CD4-positive, CD25-positive, alpha-beta regulatory T cell (primary cell): Measurements from ENCODE around the gene ANAPC15. TPM values are rescaled to one million over a fixed set of nuclear protein-coding genes. Genes with fewer than 3 reads are reported as not detected.

Source experiments
- ATAC-seq, 2 donors: fragments of 150-1000 bp; cut with Tn5 transposase; one replicate each; pipeline ENCODE4 v1.10.0; 2021; ENCODE audit warnings: low read depth in 2 of 2, moderate number of reproducible peaks in 2 of 2, moderate library complexity in 1 of 2
- DNase-seq, 3 donors: peaks; one replicate each; pipeline versions ENCODE4 v3.0.0 to v3.0.0-alpha.2; 2012 to 2022; ENCODE audit warnings: mixed read lengths in 1 of 3
- H3K27ac ChIP-seq: one replicate; pipeline ENCODE4 v1.7.0; 2013; ENCODE audit warnings: mild to moderate bottlenecking, low read length; ENCODE audit not compliant: insufficient read depth, poor library complexity, severe bottlenecking
- H3K27me3 ChIP-seq: one replicate; pipeline ENCODE4 v1.7.0; 2013; ENCODE audit warnings: low read length; ENCODE audit not compliant: control insufficient read depth, insufficient read depth
- H3K36me3 ChIP-seq: one replicate; pipeline ENCODE4 v1.7.0; 2013; ENCODE audit warnings: mild to moderate bottlenecking, low read length, moderate library complexity; ENCODE audit not compliant: control insufficient read depth, insufficient read depth
- H3K4me1 ChIP-seq: 2 replicates; pipeline ENCODE4 v1.7.0; 2013; ENCODE audit warnings: mild to moderate bottlenecking, low read length; ENCODE audit not compliant: insufficient read depth, control insufficient read depth, poor library complexity, severe bottlenecking
- H3K4me3 ChIP-seq: one replicate; pipeline ENCODE4 v1.7.0; 2013; ENCODE audit warnings: low read depth, mild to moderate bottlenecking, low read length, moderate library complexity
- H3K9me3 ChIP-seq, 2 experiments: 1 replicate in 1 of 2; 2 replicates in 1 of 2; pipeline ENCODE4 v1.7.0; 2013; ENCODE audit warnings: low read length in 2 of 2, mild to moderate bottlenecking in 1 of 2, moderate library complexity in 1 of 2; ENCODE audit not compliant: control insufficient read depth in 2 of 2
- H3K27ac Mint-ChIP-seq, 3 donors: one replicate each; pipeline ENCODE4 v1.8.0; 2020 to 2022; ENCODE audit warnings: mild to moderate bottlenecking in 3 of 3, mixed read lengths in 3 of 3, moderate library complexity in 2 of 3
- H3K27me3 Mint-ChIP-seq: one replicate; pipeline ENCODE4 v1.8.0; 2022; ENCODE audit warnings: mild to moderate bottlenecking, mixed read lengths
- H3K36me3 Mint-ChIP-seq: one replicate; pipeline ENCODE4 v1.8.0; 2020; ENCODE audit warnings: mixed read lengths
- H3K4me1 Mint-ChIP-seq, 4 donors: one replicate each; pipeline ENCODE4 v1.8.0; 2020 to 2022; ENCODE audit warnings: mixed read lengths in 4 of 4, mild to moderate bottlenecking in 1 of 4
- H3K4me3 Mint-ChIP-seq, 4 donors: one replicate each; pipeline ENCODE4 v1.8.0; 2020 to 2022; ENCODE audit warnings: mild to moderate bottlenecking in 4 of 4, mixed read lengths in 4 of 4, moderate library complexity in 3 of 4
- H3K9me3 Mint-ChIP-seq, 7 donors: one replicate each; pipeline ENCODE4 v1.8.0; 2020 to 2022; ENCODE audit warnings: mixed read lengths in 7 of 7, mild to moderate bottlenecking in 3 of 7, moderate library complexity in 2 of 7
- polyA plus RNA-seq, 4 donors: library from polyadenylated mRNA; unstranded; fragments of 300-500 nt; fragmentation: Illumina TruSeq; gene quantifications; one replicate each; pipeline ENCODE4 v1.2.3, GENCODE V29; 2021
- total RNA-seq: library from RNA; stranded (reverse); gene quantifications from one replicate; pipeline ENCODE4 v1.2.3, GENCODE V29; 2022

Gene ANAPC15
- total and polyA plus RNA-seq, 5 donors from 2014 or later = 46.3 to 103 (median 96.7) TPM

GRCh38 chr11:72123117-72123653, 10.7 kb upstream of the ANAPC15 start:
- no peak overlapping the region for H3K4me3 Mint-ChIP-seq
- no peaks in the 10 kb centered on the region for H3K36me3 Mint-ChIP-seq
- peaks cover 0 to 13% (median 2%) of the 10 kb centered on the region in 7 donors for H3K9me3 Mint-ChIP-seq
- no peak overlapping the region for H3K27ac ChIP-seq
- no peaks in the 10 kb centered on the region for H3K36me3 ChIP-seq
- DNase-seq = no peak
- no peak overlapping the region for H3K27ac Mint-ChIP-seq
- no peaks in the 10 kb centered on the region for H3K4me1 Mint-ChIP-seq
- no peaks in the 10 kb centered on the region for H3K27me3 ChIP-seq
- H3K4me1 ChIP-seq = no peaks in the 10 kb centered on the region
- no peak for ATAC-seq
- peaks cover 22% of the 10 kb centered on the region for H3K27me3 Mint-ChIP-seq
- no peak overlapping the region for H3K4me3 ChIP-seq
- H3K9me3 ChIP-seq = peaks cover 5 to 10% of the 10 kb centered on the region in 2 experiments

GRCh38 chr11:72122607-72123006, 10.1 kb upstream of the ANAPC15 start:
- Mint-ChIP-seq H3K27me3 (peaks cover 22% of the 10 kb centered on the region), H3K27ac (no peak overlapping the region), H3K36me3 (no peaks in the 10 kb centered on the region), H3K4me3 (no peak overlapping the region), H3K4me1 (no peaks in the 10 kb centered on the region), H3K9me3 (peaks cover 0 to 9% (median 1%) of the 10 kb centered on the region in 7 donors)
- Histone ChIP-seq H3K4me1 (no peaks in the 10 kb centered on the region), H3K4me3 (no peak overlapping the region), H3K27me3 (no peaks in the 10 kb centered on the region), H3K9me3 (peaks cover 0 to 6% of the 10 kb centered on the region in 2 experiments), H3K36me3 (no peaks in the 10 kb centered on the region), H3K27ac (no peak overlapping the region)
- ATAC-seq = no peak
- DNase-seq = no peak

- Mint-ChIP-seq H3K9me3 (peaks cover 0 to 3% (median 0%) of the 10 kb centered on the region in 7 donors), H3K27me3 (peaks cover 28% of the 10 kb centered on the region), H3K36me3 (no peaks in the 10 kb centered on the region), H3K4me1 (no peaks in the 10 kb centered on the region), H3K27ac (no peak overlapping the region), H3K4me3 (no peak overlapping the region)
- H3K9me3 ChIP-seq = no peaks in the 10 kb centered on the region
- H3K4me3 ChIP-seq = no peak overlapping the region
- no peaks in the 10 kb centered on the region for H3K4me1 ChIP-seq
- ATAC-seq (no peak), DNase-seq (no peak)
- H3K36me3 ChIP-seq = no peaks in the 10 kb centered on the region
- H3K27ac ChIP-seq = no peak overlapping the region
- no peaks in the 10 kb centered on the region for H3K27me3 ChIP-seq
Observed at GRCh38 chr11:72120930-72121329, 8.4 kb upstream of the ANAPC15 start.

DNA sequence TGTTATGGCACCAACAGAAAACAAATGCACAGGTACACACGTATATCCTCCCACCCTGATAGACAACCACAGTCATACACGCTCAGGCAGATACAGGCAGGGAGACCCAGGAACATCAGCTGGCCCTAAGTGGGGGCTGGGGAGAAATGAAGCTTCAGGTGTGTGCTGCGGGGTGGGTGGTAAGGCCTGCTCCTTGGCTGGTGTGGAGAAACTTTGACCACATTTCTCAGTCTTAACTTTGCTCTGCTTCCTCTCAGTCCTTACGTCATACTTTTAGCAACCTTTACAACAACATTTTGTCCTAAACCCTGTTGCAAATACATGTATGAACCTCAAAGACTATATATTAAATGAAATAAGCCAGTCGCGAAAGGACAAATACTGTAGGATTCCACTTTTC, 6.7 kb upstream of the ANAPC15 start:
- Histone ChIP-seq H3K27me3 (no peaks in the 10 kb centered on the region), H3K4me3 (no peak overlapping the region), H3K9me3 (no peaks in the 10 kb centered on the region), H3K4me1 (no peaks in the 10 kb centered on the region), H3K36me3 (no peaks in the 10 kb centered on the region), H3K27ac (no peak overlapping the region)
- H3K9me3 Mint-ChIP-seq = peaks cover 0 to 3% (median 0%) of the 10 kb centered on the region in 7 donors
- no peaks in the 10 kb centered on the region for H3K36me3 Mint-ChIP-seq
- no peaks in the 10 kb centered on the region for H3K4me1 Mint-ChIP-seq
- no peak for ATAC-seq
- peak overlapping the region in 1 of 3 donors; percentile 29 for H3K27ac Mint-ChIP-seq
- peaks cover 23% of the 10 kb centered on the region for H3K27me3 Mint-ChIP-seq
- DNase-seq = no peak
- H3K4me3 Mint-ChIP-seq = no peak overlapping the region

- Mint-ChIP-seq H3K4me1 (peaks cover 0 to 25% (median 17%) of the 10 kb centered on the region in 4 donors), H3K36me3 (no peaks in the 10 kb centered on the region), H3K4me3 (no peak overlapping the region), H3K27me3 (peaks cover 20% of the 10 kb centered on the region), H3K27ac (no peak overlapping the region), H3K9me3 (no peaks in the 10 kb centered on the region)
- Histone ChIP-seq H3K4me1 (peaks cover 18% of the 10 kb centered on the region), H3K9me3 (no peaks in the 10 kb centered on the region), H3K4me3 (no peak overlapping the region), H3K27me3 (no peaks in the 10 kb centered on the region), H3K27ac (no peak overlapping the region), H3K36me3 (no peaks in the 10 kb centered on the region)
- DNase-seq (no peak), ATAC-seq (no peak)
Observed at GRCh38 chr11:72116019-72116755, 3.7 kb upstream of the ANAPC15 start.

DNA sequence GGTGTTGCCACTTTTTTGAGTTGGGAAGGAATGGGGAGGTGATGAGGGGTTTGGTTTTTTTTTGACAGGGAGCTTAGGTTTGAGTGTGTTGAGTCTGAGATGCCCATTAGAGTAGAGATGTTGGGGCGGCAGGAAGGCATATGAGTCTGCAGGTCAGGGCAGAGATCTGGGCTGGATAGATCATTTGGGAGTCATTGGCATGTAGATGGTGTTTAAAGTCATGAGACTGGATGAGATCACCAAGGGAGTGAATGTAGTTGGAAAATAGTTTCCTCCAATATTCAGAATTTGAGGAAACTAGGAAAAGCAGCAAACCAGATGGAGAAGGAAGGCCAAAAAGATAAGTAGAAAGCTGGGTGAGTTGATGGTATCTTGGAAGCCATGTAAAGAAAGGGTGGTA, 2.1 kb upstream of the ANAPC15 start:
- Histone ChIP-seq H3K9me3 (no peaks in the 10 kb centered on the region), H3K36me3 (peaks cover 1% of the 10 kb centered on the region), H3K4me1 (peaks cover 19% of the 10 kb centered on the region), H3K27ac (no peak overlapping the region), H3K4me3 (no peak overlapping the region), H3K27me3 (no peaks in the 10 kb centered on the region)
- peaks cover 15% of the 10 kb centered on the region for H3K27me3 Mint-ChIP-seq
- H3K27ac Mint-ChIP-seq = peak overlapping the region; percentile 22 to 63 (median 39)
- peaks cover 7% of the 10 kb centered on the region for H3K36me3 Mint-ChIP-seq
- DNase-seq = no peak
- H3K9me3 Mint-ChIP-seq = no peaks in the 10 kb centered on the region
- no peak overlapping the region for H3K4me3 Mint-ChIP-seq
- H3K4me1 Mint-ChIP-seq = peaks cover 0 to 30% (median 20%) of the 10 kb centered on the region in 4 donors
- ATAC-seq = no peak

- no peaks in the 10 kb centered on the region for H3K9me3 Mint-ChIP-seq
- Histone ChIP-seq H3K9me3 (no peaks in the 10 kb centered on the region), H3K4me1 (peaks cover 19% of the 10 kb centered on the region), H3K36me3 (peaks cover 12% of the 10 kb centered on the region), H3K27me3 (no peaks in the 10 kb centered on the region), H3K27ac (peak overlapping the region; percentile 96), H3K4me3 (peak overlapping the region; percentile 93)
- DNase-seq = no peak
- ATAC-seq = no peak
- peaks cover 7% of the 10 kb centered on the region for H3K36me3 Mint-ChIP-seq
- peak overlapping the region; percentile 98 to 100 (median 99) for H3K27ac Mint-ChIP-seq
- peak overlapping the region; percentile 92 to 97 (median 96) for H3K4me3 Mint-ChIP-seq
- H3K27me3 Mint-ChIP-seq = peaks cover 15% of the 10 kb centered on the region
- H3K4me1 Mint-ChIP-seq = peaks cover 0 to 30% (median 20%) of the 10 kb centered on the region in 4 donors
Observed at GRCh38 chr11:72112978-72113808, 698 bp upstream of the ANAPC15 start.
